Activated T-helper 1 cell treated with anti-CD3 and anti-CD28 coated beads, Interleukin-2, amount 50 U/mL, for 16 hours (primary cell): ENCODE results near the gene PRR15L.

Source experiments
- DNase-seq, 2 donors: peaks; one replicate each; pipeline ENCODE4 v3.0.0-alpha.2; 2020; ENCODE audit warnings: low read depth in 1 of 2, low spot score in 1 of 2

Gene PRR15L

GRCh38 chr17:47962901-47963300 lies 5.2 kb upstream of the PRR15L start:
- no peak for DNase-seq

GRCh38 chr17:47961406-47961805 lies 3.7 kb upstream of the PRR15L start:
- no peak for DNase-seq

GRCh38 chr17:47959825-47960655 lies 2.4 kb upstream of the PRR15L start:
- no peak for DNase-seq

GRCh38 chr17:47956791-47957590 lies 692 bp downstream of the PRR15L start:
- DNase-seq: no peak

- DNase-seq: no peak
Observed at GRCh38 chr17:47955497-47956461, 1.9 kb downstream of the PRR15L start.

- DNase-seq: no peak
Observed at GRCh38 chr17:47953909-47954308, 3.8 kb downstream of the PRR15L start.

GRCh38 chr17:47952171-47953021 lies 5.3 kb downstream of the PRR15L start:
- no peak for DNase-seq

- DNase-seq: no peak
Observed at GRCh38 chr17:47950448-47950847, 7.2 kb downstream of the PRR15L start.

- no peak for DNase-seq
Observed at GRCh38 chr17:47949946-47950345, 7.7 kb downstream of the PRR15L start.

- peak; percentile 61 to 68 for DNase-seq
Observed at GRCh38 chr17:47949197-47949759, 8.4 kb downstream of the PRR15L start.

- DNase-seq: no peak
Observed at GRCh38 chr17:47948706-47949196, 8.9 kb downstream of the PRR15L start.

- DNase-seq: peak; percentile 46 to 54
Observed at GRCh38 chr17:47946929-47947397, 10.7 kb downstream of the PRR15L start.

- no peak for DNase-seq
Observed at GRCh38 chr17:47946516-47946915, 11.2 kb downstream of the PRR15L start.

- DNase-seq: no peak
Observed at GRCh38 chr17:47945529-47946508, 11.9 kb downstream of the PRR15L start.

- DNase-seq: no peak
Observed at GRCh38 chr17:47945080-47945479, 12.6 kb downstream of the PRR15L start.

GRCh38 chr17:47942568-47942967 lies 15.1 kb downstream of the PRR15L start:
- no peak for DNase-seq

- no peak for DNase-seq
Observed at GRCh38 chr17:47942096-47942510, 15.6 kb downstream of the PRR15L start.
